ENCODE results near the gene ANO10.

ANO10 gene

GRCh38 chr3:43442872-43443395, 178.9 kb downstream of the ANO10 start:
- TF ChIP-seq CTCF (IDR thresholded peaks at IDR 0.05; ENCODE audit: borderline replicate concordance, insufficient read depth, low read depth, low read length): no peak
- no peak overlapping the region for H3K4me3 ChIP-seq (ENCODE audit: low read depth, low read length)

- no peak for TF ChIP-seq CTCF (IDR thresholded peaks at IDR 0.05; ENCODE audit: borderline replicate concordance, insufficient read depth, low read depth, low read length)
These were observed 185.2 kb downstream of the ANO10 start for GRCh38 chr3:43436507-43437140.

DNA sequence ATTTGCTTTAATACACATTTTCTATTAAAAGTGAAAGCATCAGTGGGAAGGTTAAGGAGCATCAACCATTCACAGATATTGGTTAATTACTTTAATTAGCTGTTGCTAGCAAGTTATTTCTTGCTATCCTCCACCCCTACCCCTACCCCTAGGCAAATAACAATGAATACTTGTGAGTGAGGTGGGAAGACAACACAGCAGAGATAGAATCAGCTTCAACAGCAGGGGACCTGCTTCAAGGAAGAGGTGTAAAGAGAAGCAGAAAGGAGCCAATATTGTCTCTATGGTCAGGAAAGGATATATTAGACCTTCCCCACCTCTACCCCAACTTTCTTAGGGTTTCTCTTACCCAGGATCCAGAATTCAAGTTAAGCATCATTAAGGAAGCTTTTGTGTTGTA, 186.1 kb downstream of the ANO10 start:
- no peak overlapping the region for H3K4me3 ChIP-seq (ENCODE audit: low read depth, low read length)
- no peak for TF ChIP-seq CTCF (IDR thresholded peaks at IDR 0.05; ENCODE audit: borderline replicate concordance, insufficient read depth, low read depth, low read length)

More at GRCh38 chr3:43436507-43437140, 185.2 kb downstream of the ANO10 start:
- H3K4me3 ChIP-seq (ENCODE audit: low read depth, low read length): no peak overlapping the region

DNA sequence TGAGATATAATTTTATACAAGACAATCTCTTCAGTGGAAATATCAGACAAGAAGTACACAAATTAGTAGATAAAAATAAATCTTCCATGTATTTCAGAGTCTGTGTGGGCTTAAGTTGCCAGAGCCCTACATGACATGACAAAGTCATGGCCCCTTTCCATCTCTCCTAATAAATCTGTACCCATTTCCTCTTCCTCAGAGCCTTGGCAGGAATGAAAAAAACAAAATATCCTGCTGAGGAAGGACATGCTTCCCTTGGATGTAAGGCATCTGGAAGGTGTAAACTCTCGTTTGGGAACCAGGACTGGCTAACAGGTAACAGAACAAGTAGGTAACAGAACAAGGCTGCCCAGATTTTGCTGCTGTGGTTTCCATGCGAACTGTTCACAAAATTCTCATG, 187.4 kb downstream of the ANO10 start:
- TF ChIP-seq CTCF (IDR thresholded peaks at IDR 0.05; ENCODE audit: borderline replicate concordance, insufficient read depth, low read depth, low read length): no peak
- no peak overlapping the region for H3K4me3 ChIP-seq (ENCODE audit: low read depth, low read length)

- no peak for TF ChIP-seq CTCF (IDR thresholded peaks at IDR 0.05; ENCODE audit: borderline replicate concordance, insufficient read depth, low read depth, low read length)
These were observed 189.3 kb downstream of the ANO10 start for GRCh38 chr3:43432462-43432861.

GRCh38 chr3:43426388-43426787, 195.4 kb downstream of the ANO10 start:
- no peak for TF ChIP-seq CTCF (IDR thresholded peaks at IDR 0.05; ENCODE audit: borderline replicate concordance, insufficient read depth, low read depth, low read length)
- H3K4me3 ChIP-seq (ENCODE audit: low read depth, low read length): no peak overlapping the region

More at GRCh38 chr3:43432462-43432861, 189.3 kb downstream of the ANO10 start:
- H3K4me3 ChIP-seq (ENCODE audit: low read depth, low read length): no peak overlapping the region

GRCh38 chr3:43425829-43426228, 196.0 kb downstream of the ANO10 start:
- TF ChIP-seq CTCF (IDR thresholded peaks at IDR 0.05; ENCODE audit: borderline replicate concordance, insufficient read depth, low read depth, low read length): no peak

More at GRCh38 chr3:43425829-43426228, 196.0 kb downstream of the ANO10 start:
- no peak overlapping the region for H3K4me3 ChIP-seq (ENCODE audit: low read depth, low read length)

All from GM12875 (cell line).